Upper lobe of right lung (tissue), 1 donor: Measurements from ENCODE around the gene SERTM2. TPM values are rescaled to one million over a fixed set of nuclear protein-coding genes. Genes with fewer than 3 reads are reported as not detected.

Source experiments
- ATAC-seq: fragments of 200-7000 bp; cut with Tn5 transposase; one replicate; pipeline ENCODE4 v1.9.1; 2020; ENCODE audit warnings: mild to moderate bottlenecking, moderate library complexity
- DNase-seq: peaks from one replicate; pipeline ENCODE4 v3.0.0-alpha.2; 2020
- H3K27ac ChIP-seq: fragments of 200-600 bp; one replicate; pipeline ENCODE4 v1.8.0; 2022
- H3K27me3 ChIP-seq: fragments of 200-600 bp; one replicate; pipeline ENCODE4 v1.8.0; 2022; ENCODE audit warnings: mild to moderate bottlenecking
- H3K36me3 ChIP-seq: fragments of 200-600 bp; one replicate; pipeline ENCODE4 v1.8.0; 2022
- H3K4me1 ChIP-seq: fragments of 200-600 bp; one replicate; pipeline ENCODE4 v1.8.0; 2022
- H3K4me3 ChIP-seq: fragments of 200-600 bp; one replicate; pipeline ENCODE4 v1.8.0; 2022; ENCODE audit warnings: mild to moderate bottlenecking
- H3K9me3 ChIP-seq: fragments of 200-600 bp; one replicate; pipeline ENCODE4 v1.8.0; 2022
- intact Hi-C: fragments of 100-400 bp; cut with DNase I; formaldehyde crosslinking; loops from one replicate; pipeline ENCODE4 v1.11.0; 2022
- total RNA-seq: library from RNA; stranded (reverse); fragmentation: NEBNext Ultra II Directional; extraction: Animal tissue kit (Norgen Biotek cat#: 25700); gene quantifications from one replicate; pipeline ENCODE4 v1.2.1, GENCODE V29; 2021
- TF ChIP-seq, protein P1 (sequence below): fragments of 200-600 bp; IDR thresholded peaks from one replicate; pipeline ENCODE4 v1.8.0; 2022; ENCODE audit warnings: antibody characterized with exemption
- donor health status: DM: no; HTN: yes; CAD: no; lungs with severe emphysema.

SERTM2 gene
- total RNA-seq, 1 donor from 2014 or later: 1.6 TPM

DNA sequence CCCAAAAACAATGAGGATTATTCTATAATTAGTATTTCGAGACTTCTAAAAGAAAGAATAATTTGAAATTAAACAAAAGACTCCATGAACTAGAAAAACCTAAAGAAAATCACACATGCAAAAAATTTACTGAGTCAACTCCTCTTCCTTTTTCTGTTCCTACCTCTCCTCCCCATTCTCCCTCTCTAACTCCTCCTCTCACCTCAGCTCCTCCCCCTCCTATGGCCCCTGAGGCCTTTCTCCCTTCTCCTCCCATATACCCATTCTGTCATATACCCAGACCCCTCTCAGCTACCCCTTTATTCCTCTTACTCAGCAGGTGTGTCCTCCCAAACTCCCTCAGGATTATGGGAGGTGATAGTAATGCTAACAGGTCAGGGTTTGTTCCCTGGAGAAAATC is 57.4 kb downstream of the SERTM2 start:
- ATAC-seq: no peak
- Histone ChIP-seq H3K4me1 (no peaks in the 10 kb centered on the region), H3K36me3 (no peaks in the 10 kb centered on the region), H3K27ac (no peak overlapping the region), H3K9me3 (no peaks in the 10 kb centered on the region), H3K27me3 (no peaks in the 10 kb centered on the region), H3K4me3 (no peak overlapping the region)
- TF ChIP-seq, protein P1, sequence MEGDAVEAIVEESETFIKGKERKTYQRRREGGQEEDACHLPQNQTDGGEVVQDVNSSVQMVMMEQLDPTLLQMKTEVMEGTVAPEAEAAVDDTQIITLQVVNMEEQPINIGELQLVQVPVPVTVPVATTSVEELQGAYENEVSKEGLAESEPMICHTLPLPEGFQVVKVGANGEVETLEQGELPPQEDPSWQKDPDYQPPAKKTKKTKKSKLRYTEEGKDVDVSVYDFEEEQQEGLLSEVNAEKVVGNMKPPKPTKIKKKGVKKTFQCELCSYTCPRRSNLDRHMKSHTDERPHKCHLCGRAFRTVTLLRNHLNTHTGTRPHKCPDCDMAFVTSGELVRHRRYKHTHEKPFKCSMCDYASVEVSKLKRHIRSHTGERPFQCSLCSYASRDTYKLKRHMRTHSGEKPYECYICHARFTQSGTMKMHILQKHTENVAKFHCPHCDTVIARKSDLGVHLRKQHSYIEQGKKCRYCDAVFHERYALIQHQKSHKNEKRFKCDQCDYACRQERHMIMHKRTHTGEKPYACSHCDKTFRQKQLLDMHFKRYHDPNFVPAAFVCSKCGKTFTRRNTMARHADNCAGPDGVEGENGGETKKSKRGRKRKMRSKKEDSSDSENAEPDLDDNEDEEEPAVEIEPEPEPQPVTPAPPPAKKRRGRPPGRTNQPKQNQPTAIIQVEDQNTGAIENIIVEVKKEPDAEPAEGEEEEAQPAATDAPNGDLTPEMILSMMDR: no peak
- intact Hi-C loops: no loop called here
- no peak for DNase-seq

Other genes starting within 250 kb of the SERTM2 start
- gene CAPN6, start 241.2 kb upstream of the SERTM2 start, total RNA-seq: 0.43 TPM
- not detected for gene DCX, start 99.5 kb upstream of the SERTM2 start, total RNA-seq
- gene ALG13, start 169.5 kb downstream of the SERTM2 start, total RNA-seq: 44.7 TPM